Fibroblast of skin of right biceps (primary cell): ENCODE data around the gene GMEB1.
"Not testable (repeated sequence)": the region's sequence is repeated elsewhere in the genome, so short reads cannot be mapped to it uniquely, and the experiment has no call there.

Experiments used
- DNase-seq: peaks from one replicate; pipeline ENCODE4 v3.0.0-alpha.2; 2013

Gene GMEB1

GRCh38 chr1:28675924-28676257 is 7.3 kb downstream of the GMEB1 start:
- DNase-seq, result no peak

DNA sequence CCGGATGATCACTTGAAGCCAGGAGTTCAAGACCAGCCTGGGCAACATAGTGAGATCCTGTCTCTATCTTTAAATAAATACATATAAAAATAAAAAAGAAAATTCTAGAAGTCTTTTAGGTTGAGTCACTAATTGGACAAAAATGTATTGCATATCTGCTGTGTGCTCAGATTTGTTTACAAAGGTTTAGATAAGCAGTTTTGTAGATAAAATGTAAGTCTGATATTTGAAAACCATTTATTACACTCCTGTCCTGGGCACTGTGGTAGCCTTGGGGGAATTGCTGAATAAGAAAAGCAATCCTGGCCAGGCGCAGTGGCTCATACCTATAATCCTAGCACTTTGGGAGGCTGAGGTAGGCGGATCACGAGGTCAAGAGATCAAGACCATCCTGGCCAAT is 11.6 kb downstream of the GMEB1 start:
- DNase-seq, result no peak

- DNase-seq, result no peak
Measured at GRCh38 chr1:28682840-28683239, 14.3 kb downstream of the GMEB1 start.

DNA sequence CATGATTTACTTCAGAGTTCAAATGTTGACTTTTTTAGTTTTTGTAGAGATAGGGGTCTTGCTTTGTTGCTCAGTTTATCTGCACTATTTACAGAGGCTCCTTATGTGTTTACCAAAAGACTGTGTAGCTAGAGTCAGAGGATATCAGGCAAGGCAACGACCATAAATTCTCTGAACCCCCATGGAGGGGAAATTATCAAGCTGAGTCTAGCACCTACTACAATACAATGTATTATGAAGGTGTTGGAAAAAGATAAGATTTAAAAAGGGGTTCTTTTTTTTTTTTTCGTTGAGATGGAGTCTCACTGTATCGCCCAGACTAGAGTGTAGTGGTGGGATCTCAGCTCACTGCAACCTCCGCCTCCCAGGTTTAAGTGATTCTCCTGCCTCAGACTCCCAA is 16.4 kb downstream of the GMEB1 start:
- DNase-seq, result no peak

DNA sequence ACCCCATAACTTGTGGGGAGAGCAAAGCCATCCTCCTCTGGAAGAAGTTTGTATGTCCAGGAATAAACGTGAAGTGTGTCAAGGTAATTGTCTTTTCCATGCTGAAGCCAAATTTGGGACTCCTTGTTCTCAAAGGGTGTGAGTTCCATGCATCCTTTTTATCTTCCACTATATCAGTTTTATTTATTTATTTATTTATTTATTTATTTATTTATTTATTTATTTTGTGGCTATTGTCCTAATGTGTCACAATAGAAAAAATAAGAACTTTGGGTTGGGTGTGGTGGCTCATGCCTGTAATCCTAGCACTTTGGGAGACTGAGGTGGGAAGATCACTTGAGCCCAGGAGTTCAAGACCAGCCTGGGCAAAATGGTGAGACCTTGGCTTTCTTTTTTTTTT is 23.0 kb downstream of the GMEB1 start:
- DNase-seq, result not testable (repeated sequence)

- no peak for DNase-seq
Measured at GRCh38 chr1:28703629-28704028, 35.0 kb downstream of the GMEB1 start.

DNA sequence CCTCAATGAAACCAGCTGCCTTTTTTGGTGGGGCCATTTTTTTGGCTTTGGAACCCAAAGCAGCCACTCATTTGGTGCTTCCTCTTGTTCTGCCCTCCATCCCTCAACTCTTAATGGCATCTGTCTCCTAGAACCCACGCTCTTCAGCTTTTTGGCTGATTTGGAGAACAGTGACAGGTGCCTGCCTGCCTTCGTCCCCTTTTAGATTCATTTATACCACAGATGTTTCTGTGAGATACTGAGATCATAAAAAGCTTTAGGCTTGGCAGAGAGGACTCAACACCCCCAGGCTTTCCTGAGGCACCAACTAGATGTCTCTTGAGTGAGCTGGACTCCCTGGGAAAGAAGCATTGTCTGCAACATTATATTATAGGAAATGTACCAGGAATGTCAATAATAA is 47.8 kb downstream of the GMEB1 start:
- no peak for DNase-seq

GRCh38 chr1:28718166-28718565 is 49.6 kb downstream of the GMEB1 start:
- no peak for DNase-seq

DNA sequence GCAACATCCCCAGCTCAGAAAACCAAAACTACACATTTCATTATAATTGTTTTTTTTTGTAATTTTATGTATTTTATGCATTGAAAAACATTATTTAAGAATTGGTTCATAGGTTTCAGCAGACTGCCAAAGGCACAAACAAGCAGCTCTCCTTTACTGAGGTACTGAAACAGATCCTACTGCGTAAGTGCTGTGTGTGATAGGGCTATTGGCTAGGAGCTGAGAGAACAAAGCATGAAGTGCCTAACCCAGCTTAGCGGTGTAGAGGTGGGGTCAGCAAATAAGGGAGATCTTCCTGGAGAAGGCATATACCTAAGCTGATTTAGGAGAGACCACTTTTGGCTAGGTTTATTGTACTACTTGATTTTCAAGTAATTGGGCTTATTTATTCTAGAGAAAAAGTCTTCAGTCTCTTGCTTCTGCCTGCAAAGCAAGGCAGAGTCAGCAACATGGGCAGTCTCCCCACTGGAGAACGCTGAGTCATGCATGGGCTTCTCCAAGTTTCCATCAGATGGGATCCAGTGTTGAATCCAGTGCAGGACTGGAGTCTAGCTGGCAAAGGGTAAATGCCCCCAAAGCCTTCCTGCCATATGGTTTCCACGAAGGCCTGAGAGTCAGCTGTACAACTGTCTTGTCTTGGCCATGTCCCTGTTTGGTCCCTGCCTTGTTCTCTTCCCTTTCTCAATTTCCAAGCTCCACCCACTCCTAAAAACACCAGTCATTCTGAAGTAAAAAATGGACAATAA is 50.2 kb downstream of the GMEB1 start:
- DNase-seq, result peak; percentile 40

DNA sequence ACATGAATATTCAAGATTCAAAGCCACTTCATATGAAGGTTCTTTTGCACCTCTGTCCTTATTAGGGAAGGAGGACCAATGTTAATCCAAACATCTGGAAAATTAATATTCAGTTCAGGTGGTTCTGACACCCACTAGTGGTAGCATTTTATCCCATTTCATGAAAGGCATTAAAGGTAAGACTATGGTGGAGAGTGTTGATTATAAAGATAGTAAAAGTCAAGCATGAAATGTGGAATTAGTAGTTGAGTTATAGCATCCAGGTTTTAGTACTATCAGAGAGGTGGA is 50.7 kb downstream of the GMEB1 start:
- no peak for DNase-seq

DNA sequence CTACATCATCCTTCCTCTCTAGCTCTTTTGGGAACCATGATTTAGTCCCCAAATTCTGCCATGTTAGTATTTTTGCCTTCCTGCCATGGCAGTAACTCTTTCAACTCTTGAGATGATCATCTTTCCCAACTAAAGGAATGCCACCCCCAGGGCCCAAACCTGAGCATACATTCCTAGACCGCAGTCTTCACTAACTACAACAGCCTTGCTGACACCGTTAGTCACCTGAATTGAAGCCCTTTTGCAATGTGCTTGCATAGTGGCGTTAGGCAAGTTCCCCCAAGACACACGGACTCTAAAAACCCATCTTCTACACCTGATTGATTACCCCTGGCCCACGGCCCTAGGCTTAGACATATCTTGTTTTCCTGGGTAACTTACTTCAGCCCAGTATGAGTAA is 51.8 kb downstream of the GMEB1 start:
- DNase-seq, result no peak

DNA sequence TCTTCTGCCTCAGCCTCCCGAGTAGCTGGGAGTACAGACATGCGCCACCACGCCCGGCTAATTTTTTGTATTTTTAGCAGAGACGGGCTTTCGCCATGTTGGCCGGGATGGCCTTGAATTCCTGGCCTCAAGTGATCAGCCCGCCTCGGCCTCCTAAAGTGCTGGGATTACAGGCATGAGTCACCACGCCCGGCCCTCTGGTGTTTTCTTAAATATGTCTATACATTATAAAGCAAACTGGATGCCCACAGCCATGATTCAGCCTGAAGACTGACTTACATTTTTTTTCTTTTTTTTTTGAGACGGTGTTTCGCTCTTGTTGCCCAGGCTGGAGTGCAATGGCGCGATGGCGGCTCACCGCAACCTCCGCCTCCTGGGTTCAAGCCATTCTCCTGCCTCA is 53.3 kb downstream of the GMEB1 start:
- peak; percentile 46 for DNase-seq

GRCh38 chr1:28725365-28725764 is 56.8 kb downstream of the GMEB1 start:
- not testable (repeated sequence) for DNase-seq

DNA sequence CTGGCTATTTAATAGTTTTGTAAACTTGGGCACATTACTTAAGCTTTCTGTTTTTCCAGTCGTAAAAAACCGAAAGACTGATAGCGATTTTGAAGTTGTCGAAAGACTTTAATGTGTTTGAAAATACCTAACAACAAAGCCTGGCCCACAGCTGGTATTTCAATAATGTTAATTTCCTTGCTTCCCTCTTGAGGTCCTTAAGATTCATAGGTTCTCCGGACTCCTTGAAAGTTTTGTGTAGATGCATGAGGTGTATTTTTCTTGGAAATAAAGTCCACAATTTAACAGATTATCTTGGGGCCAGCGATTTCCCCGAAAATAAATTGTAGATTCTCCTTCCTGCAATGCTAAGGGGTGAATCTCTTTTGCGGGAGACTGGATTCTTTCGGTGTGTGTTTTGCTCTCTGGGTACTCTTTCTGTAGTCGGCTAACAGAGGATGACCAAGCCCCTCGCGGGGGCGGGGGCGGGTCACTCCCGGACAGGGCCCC is 67.4 kb downstream of the GMEB1 start:
- peak; percentile 12 for DNase-seq

GRCh38 chr1:28736450-28737306 is 68.1 kb downstream of the GMEB1 start, which contains the start of gene YTHDF2:
TSS of gene YTHDF2 (plus strand) at chr1:28736940. CDS start at chr1:28737121, 181 bp downstream.
- peak; percentile 98 for DNase-seq

GRCh38 chr1:28737307-28738132 is 68.9 kb downstream of the GMEB1 start:
- DNase-seq, result peak; percentile 51

DNA sequence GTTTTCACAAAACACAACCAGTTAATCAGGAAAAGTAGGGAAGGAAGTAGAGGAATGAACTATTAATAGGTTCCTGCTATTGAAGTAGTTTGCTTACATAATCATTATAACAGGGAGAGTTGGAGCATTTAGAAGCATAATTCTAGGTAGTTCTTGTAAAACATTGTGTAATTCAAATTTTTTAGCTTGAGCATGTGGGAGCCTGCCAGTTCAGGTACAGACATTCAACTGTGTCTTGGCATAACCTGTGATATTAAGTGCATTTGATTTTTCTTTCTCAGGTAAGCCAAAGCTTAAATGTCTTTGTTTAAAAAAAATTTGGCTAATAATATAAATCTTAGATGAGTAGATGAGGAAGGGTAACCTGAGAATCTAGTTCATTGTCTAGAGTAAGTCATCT is 71.5 kb downstream of the GMEB1 start:
- DNase-seq, result no peak

- no peak for DNase-seq
Measured at GRCh38 chr1:28744184-28744583, 75.6 kb downstream of the GMEB1 start.

GRCh38 chr1:28745653-28746173 is 77.1 kb downstream of the GMEB1 start:
- DNase-seq, result no peak

- DNase-seq, result no peak
Measured at GRCh38 chr1:28750330-28750729, 81.7 kb downstream of the GMEB1 start.

DNA sequence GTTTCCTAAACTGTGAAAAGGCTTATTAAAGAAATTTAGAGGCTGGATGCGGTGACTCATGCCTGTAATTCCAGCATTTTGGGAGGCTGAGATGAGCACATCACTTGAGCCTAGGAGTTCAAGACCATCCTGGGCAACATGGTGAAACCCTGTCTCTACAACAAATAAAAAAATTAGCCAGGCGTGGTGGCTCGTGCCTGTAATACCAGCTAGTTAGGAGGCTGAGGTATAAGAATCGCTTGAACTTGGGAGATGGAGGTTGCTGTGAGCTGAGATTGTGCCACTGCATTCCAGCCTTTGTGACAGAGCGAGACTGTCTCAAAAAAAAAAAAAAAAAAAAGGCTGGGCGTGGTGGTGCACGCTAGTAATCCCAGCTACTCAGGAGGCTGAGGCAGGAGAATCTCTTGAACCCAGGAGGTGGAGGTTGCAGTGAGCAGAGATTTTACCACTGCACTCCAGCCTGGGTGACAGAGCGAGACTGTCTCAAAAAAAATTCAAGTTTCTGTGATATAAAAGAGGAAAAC is 82.2 kb downstream of the GMEB1 start:
- DNase-seq, result peak; percentile 18

DNA sequence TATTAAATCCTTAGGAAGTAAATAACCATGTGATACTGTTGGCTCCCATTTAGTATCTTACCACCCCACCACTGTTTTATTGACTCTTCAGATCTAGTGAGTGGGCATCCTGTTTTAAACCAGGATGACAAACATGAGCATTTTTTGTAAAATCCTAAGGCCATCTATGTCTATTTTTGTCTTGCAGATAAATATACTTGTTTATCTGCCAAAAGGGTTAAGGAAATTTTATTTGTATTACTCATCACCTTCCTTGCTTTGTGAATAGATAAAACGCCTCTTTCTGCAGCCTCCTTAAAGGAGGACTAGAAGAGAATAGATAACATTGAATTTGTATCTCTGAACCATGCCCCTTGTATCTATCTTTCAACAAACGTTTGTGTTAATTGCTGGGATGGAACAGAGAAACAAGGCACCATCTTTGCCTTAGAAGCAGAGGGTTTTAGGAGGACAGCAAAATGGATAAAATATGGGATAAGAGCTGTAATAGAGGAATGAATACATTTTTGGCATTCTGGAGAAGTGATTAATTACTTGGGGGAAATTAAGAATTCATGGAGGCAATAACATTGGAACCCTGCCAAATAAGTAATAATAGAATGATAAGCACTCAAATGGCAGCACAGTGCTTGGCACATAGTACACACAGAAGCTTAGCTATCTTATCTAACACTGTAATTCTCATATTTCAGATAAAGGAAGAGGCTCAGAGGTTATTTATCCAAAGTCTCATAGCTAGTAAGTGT is 82.9 kb downstream of the GMEB1 start:
- peak; percentile 71 for DNase-seq
